Fibroblast of lung (primary cell): ENCODE data around the gene SLC6A12. TPM values are rescaled to one million over a fixed set of nuclear protein-coding genes. Genes with fewer than 3 reads are reported as not detected.

Source experiments
- DNase-seq, 2 donors: peaks; one replicate each; pipeline versions ENCODE4 v3.0.0 to v3.0.0-alpha.2; 2010; ENCODE audit warnings: low read depth in 2 of 2
- H2AFZ ChIP-seq: 2 replicates; pipeline ENCODE4 v1.5.1; 2012; ENCODE audit warnings: low read length, control low read depth, inconsistent platforms
- H3K27ac ChIP-seq: 2 replicates; pipeline ENCODE4 v1.5.1; 2011; ENCODE audit warnings: low read length, control low read depth; ENCODE audit not compliant: insufficient read depth
- H3K27me3 ChIP-seq: 2 replicates; pipeline ENCODE4 v1.5.1; 2011; ENCODE audit warnings: mild to moderate bottlenecking, low read length; ENCODE audit not compliant: control insufficient read depth, insufficient read depth
- H3K36me3 ChIP-seq: 2 replicates; pipeline ENCODE4 v1.5.1; 2011; ENCODE audit warnings: low read length; ENCODE audit not compliant: control insufficient read depth, insufficient read depth
- H3K4me1 ChIP-seq: 2 replicates; pipeline ENCODE4 v1.5.1; 2011; ENCODE audit warnings: low read length; ENCODE audit not compliant: control insufficient read depth, insufficient read depth; ENCODE audit errors: extremely low read depth
- H3K4me2 ChIP-seq: 2 replicates; pipeline ENCODE4 v1.5.1; 2011; ENCODE audit warnings: low read length, control low read depth; ENCODE audit not compliant: insufficient read depth; ENCODE audit errors: extremely low read depth
- H3K4me3 ChIP-seq, 4 experiments: fragments of 200-600 bp in 1 of 4; sonication (generic) in 1 of 4; replicated peaks in 1 of 4; 2 replicates each; pipeline ENCODE4 v1.5.1; 2011 to 2016; ENCODE audit warnings: low read length in 4 of 4, low read depth in 3 of 4, mild to moderate bottlenecking in 3 of 4, control low read depth in 2 of 4, inconsistent platforms in 1 of 4, mixed read lengths in 1 of 4; ENCODE audit not compliant: insufficient read depth in 1 of 4; ENCODE audit errors: control extremely low read depth in 1 of 4
- H3K79me2 ChIP-seq: 2 replicates; pipeline ENCODE4 v1.5.1; 2012; ENCODE audit warnings: mild to moderate bottlenecking, low read length, inconsistent platforms; ENCODE audit not compliant: control insufficient read depth, insufficient read depth
- H3K9ac ChIP-seq: 2 replicates; pipeline ENCODE4 v1.5.1; 2011; ENCODE audit warnings: mild to moderate bottlenecking, low read length, control low read depth; ENCODE audit not compliant: insufficient read depth
- H3K9me3 ChIP-seq: 2 replicates; pipeline ENCODE4 v1.5.1; 2012; ENCODE audit warnings: low read depth, low read length; ENCODE audit not compliant: control insufficient read depth, insufficient read depth
- H4K20me1 ChIP-seq: 2 replicates; pipeline ENCODE4 v1.5.1; 2011; ENCODE audit warnings: low read length; ENCODE audit not compliant: control insufficient read depth, insufficient read depth; ENCODE audit errors: extremely low read depth
- CTCF ChIP-seq, 2 donors: IDR thresholded peaks in 1 of 2; conservative IDR thresholded peaks in 1 of 2; 1 replicate in 1 of 2; 2 replicates in 1 of 2; pipeline ENCODE4 v1.5.1; 2011 to 2012; ENCODE audit warnings: low read length in 2 of 2, control low read depth in 1 of 2, inconsistent platforms in 1 of 2, low read depth in 1 of 2, mild to moderate bottlenecking in 1 of 2
- EZH2 ChIP-seq: IDR thresholded peaks from 2 replicates; pipeline ENCODE4 v1.5.1; 2012; ENCODE audit warnings: low read length, control low read depth, mild to moderate bottlenecking; ENCODE audit errors: missing control alignments
- polyA plus RNA-seq, 2 donors: library from polyadenylated mRNA; depleted of rRNA in 1 of 2; stranded (reverse) in 1 of 2; unstranded in 1 of 2; fragments of >200 nt; gene quantifications; 2 replicates each; pipeline ENCODE4 v1.2.1, GENCODE V29; 2011 to 2012; ENCODE audit warnings: missing spikeins in 1 of 2
- total RNA-seq: library from RNA; depleted of rRNA; stranded (reverse); fragments of >200 nt; gene quantifications from 2 replicates; pipeline ENCODE4 v1.2.1, GENCODE V29; 2014

Gene SLC6A12
- total and polyA plus RNA-seq, 2 donors (not counting 1 experiment from before 2014, with no cell fraction given) = not detected

GRCh38 chr12:256225-256624, 42.3 kb upstream of the SLC6A12 start:
- peaks cover 17% of the 10 kb centered on the region for H3K27me3 ChIP-seq
- H3K4me3 ChIP-seq = no peak overlapping the region
- H3K9me3 ChIP-seq = no peaks in the 10 kb centered on the region
- DNase-seq = no peak
- H3K4me2 ChIP-seq = no peak overlapping the region
- H3K79me2 ChIP-seq = no peaks in the 10 kb centered on the region
- no peak overlapping the region for H2AFZ ChIP-seq
- no peaks in the 10 kb centered on the region for H4K20me1 ChIP-seq
- H3K4me1 ChIP-seq = no peaks in the 10 kb centered on the region
- H3K36me3 ChIP-seq = no peaks in the 10 kb centered on the region
- no peak overlapping the region for H3K9ac ChIP-seq
- H3K27ac ChIP-seq = no peak overlapping the region
- no peak for TF ChIP-seq EZH2
- TF ChIP-seq CTCF (conservative IDR thresholded peaks at IDR 0.05 in 1 of 2, IDR thresholded peaks at IDR 0.05 in 1 of 2; ENCODE audit: low read depth in 1 of 2, low read length in 2 of 2) = no peak

GRCh38 chr12:254912-255311, 41.0 kb upstream of the SLC6A12 start:
- no peaks in the 10 kb centered on the region for H4K20me1 ChIP-seq

GRCh38 chr12:254039-254438, 40.1 kb upstream of the SLC6A12 start:
- DNase-seq = no peak
- H3K4me2 ChIP-seq = no peak overlapping the region
- no peak overlapping the region for H2AFZ ChIP-seq
- no peaks in the 10 kb centered on the region for H4K20me1 ChIP-seq
- H3K9ac ChIP-seq = no peak overlapping the region
- peaks cover 11% of the 10 kb centered on the region for H3K27me3 ChIP-seq
- no peaks in the 10 kb centered on the region for H3K9me3 ChIP-seq
- no peak overlapping the region for H3K4me3 ChIP-seq
- no peaks in the 10 kb centered on the region for H3K79me2 ChIP-seq
- no peaks in the 10 kb centered on the region for H3K36me3 ChIP-seq
- no peak overlapping the region for H3K27ac ChIP-seq
- TF ChIP-seq CTCF (conservative IDR thresholded peaks at IDR 0.05 in 1 of 2, IDR thresholded peaks at IDR 0.05 in 1 of 2; ENCODE audit: low read depth in 1 of 2, low read length in 2 of 2) (no peak), EZH2 (no peak)
- H3K4me1 ChIP-seq = no peaks in the 10 kb centered on the region

More at GRCh38 chr12:254912-255311, 41.0 kb upstream of the SLC6A12 start:
- Histone ChIP-seq H3K79me2 (no peaks in the 10 kb centered on the region), H2AFZ (no peak overlapping the region), H3K4me1 (no peaks in the 10 kb centered on the region), H3K4me2 (no peak overlapping the region), H3K9me3 (no peaks in the 10 kb centered on the region), H3K4me3 (no peak overlapping the region), H3K9ac (no peak overlapping the region), H3K27me3 (peaks cover 12% of the 10 kb centered on the region), H3K36me3 (no peaks in the 10 kb centered on the region), H3K27ac (no peak overlapping the region)
- no peak for TF ChIP-seq CTCF (conservative IDR thresholded peaks at IDR 0.05 in 1 of 2, IDR thresholded peaks at IDR 0.05 in 1 of 2; ENCODE audit: low read depth in 1 of 2, low read length in 2 of 2)
- TF ChIP-seq EZH2 = no peak
- DNase-seq = no peak
